MV-4-11 (cell line): ENCODE measurements around the gene XPR1.

ENCODE experiments used
- DNase-seq: peaks from one replicate; lab custom pipeline; 2025; lab: John Stamatoyannopoulos, UW

The XPR1 gene

GRCh38 chr1:180892272-180892671 is 260.4 kb downstream of the XPR1 start:
- DNase-seq: no peak

GRCh38 chr1:180892675-180893074 is 260.9 kb downstream of the XPR1 start:
- no peak for DNase-seq

DNA sequence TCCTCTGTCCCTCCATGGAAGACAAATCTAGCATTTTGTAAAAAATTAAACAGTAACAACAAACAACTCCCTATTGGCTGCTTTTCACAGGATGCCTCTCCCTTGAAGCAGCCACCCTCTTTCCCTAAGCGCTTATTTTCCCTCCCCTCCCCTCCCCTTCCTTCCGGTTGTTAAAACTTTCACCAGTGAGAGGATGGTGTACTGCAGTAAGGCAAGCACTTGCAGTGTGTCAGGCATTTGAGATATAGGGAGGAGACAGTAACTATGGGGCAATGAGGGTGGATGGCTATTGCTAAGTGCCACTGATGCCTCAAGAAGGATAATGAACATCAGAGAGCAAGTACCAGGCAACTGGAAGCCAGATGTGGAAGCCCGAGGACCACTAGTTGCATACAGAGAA is 261.8 kb downstream of the XPR1 start:
- no peak for DNase-seq

DNA sequence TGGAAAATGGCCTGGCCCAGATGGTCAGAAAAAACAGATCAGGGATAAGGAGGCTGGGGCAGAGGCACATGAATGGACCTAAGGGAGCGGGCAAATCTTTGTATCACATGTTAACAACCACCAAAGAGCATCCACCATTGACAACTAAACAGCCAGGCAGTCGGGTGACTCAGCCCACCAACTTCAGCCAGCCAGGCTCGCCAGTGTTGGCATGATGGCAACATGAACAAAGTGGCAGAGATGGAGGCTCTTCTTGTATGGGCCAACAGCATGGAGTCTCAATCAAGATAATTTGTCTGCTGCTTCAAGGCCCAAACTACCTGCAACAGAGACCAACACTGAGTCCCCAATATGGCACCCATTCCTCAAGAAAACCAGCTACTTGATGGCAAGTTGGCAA is 264.3 kb downstream of the XPR1 start:
- no peak for DNase-seq

- DNase-seq: no peak
These were observed 266.8 kb downstream of the XPR1 start for GRCh38 chr1:180898441-180899219.

- no peak for DNase-seq
These were observed 267.4 kb downstream of the XPR1 start for GRCh38 chr1:180899262-180899661.

GRCh38 chr1:180901076-180901990 is 269.5 kb downstream of the XPR1 start:
- DNase-seq: no peak

DNA sequence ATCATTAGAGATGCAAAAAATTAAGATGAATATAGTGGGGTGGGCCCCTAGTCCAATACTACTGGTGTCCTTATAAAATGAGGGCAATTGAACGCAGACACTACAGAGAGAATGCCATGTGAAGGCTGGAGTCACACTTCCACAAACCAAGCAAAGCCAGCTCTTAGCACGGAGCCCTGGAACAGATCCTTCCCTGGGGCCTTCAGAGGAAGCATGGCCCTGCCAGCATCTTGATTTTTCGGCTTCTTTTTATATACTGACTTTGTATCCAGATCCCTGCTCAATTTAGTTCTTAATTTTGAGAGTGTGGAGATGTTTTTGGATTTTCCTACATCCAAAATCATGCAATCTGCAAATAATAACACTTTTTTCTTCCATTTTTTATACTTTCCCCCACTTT is 270.7 kb downstream of the XPR1 start:
- no peak for DNase-seq

DNA sequence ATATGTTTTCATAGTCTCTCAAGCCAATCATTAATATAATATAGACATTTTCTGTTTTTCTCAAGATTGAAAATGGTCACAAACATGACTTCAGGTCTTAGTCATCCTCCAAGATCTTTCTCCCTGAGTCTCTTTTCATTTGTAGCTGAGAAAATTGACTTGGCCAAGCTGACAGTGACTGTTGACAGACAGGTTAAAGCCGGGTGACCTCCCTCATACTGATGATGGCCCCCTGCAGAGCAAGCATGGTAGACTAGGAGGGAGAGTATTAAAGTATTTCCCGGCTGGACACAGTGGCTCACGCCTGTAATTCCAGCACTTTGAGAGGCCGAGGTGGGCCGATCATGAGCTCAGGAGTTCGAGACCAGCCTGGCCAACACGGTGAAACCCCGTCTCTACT is 274.1 kb downstream of the XPR1 start:
- DNase-seq: no peak

GRCh38 chr1:180906511-180906910 is 274.7 kb downstream of the XPR1 start:
- DNase-seq: no peak

- DNase-seq: no peak
These were observed 275.7 kb downstream of the XPR1 start for GRCh38 chr1:180907313-180908055.

GRCh38 chr1:180908074-180908765 is 276.4 kb downstream of the XPR1 start:
- no peak for DNase-seq

- no peak for DNase-seq
These were observed 277.2 kb downstream of the XPR1 start for GRCh38 chr1:180909005-180909414.

GRCh38 chr1:180909462-180909976 is 277.7 kb downstream of the XPR1 start:
- no peak for DNase-seq

DNA sequence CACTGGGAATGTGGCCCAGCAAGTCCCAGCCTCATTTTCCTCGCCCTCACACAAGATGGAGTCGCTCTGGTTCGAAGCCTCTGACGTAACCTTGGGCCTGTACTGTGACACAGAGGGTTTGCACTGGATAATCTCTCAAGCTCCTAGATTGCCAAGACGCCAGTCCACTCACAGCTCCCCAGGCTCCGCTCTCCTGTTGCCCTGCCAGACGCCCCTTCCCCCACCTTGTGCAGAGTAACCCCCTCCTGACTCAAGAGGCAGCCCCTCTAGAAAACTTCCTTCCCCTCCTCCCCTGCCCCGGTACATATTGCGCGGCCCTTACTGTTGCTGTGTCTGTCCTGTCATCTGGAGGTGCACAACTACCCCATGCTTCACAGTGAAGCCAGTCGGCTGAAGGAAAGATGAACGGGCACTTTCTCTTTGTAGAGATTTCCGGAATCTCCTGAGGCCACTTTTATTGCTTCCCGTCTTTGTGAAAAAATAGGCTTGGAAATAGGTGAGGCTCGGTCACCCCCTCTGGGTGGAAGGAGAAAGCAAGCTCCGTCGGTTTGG is 279.9 kb downstream of the XPR1 start:
- no peak for DNase-seq

DNA sequence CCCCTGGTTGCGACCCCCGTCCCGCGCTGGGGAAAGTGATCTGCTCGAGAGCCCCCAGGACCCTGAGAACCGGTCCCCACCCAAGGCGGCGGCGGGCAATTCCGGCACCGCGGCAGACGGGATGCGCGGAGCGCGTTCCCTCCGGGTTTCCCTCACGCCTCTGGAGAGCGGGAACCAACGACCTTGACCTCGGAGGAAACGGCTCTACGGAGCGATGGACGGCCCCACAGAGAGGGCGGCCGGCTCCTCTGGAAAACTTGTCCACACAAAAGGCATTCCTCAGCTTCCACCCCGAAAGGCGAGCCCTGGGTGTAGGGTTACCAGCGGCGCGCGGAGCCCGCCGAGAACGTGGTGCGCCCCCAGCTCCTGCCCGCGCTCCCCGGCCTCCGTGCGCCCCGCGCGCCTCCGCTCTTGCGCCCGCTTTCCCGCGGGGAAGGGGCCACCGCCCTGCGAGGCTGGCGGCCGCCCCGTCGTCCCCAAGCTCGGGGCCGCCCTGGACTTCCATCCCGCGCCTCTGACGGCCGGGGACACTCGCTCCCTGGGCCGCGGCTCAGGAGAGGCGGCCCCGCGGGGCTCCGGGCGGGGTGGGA is 280.5 kb downstream of the XPR1 start:
- no peak for DNase-seq

DNA sequence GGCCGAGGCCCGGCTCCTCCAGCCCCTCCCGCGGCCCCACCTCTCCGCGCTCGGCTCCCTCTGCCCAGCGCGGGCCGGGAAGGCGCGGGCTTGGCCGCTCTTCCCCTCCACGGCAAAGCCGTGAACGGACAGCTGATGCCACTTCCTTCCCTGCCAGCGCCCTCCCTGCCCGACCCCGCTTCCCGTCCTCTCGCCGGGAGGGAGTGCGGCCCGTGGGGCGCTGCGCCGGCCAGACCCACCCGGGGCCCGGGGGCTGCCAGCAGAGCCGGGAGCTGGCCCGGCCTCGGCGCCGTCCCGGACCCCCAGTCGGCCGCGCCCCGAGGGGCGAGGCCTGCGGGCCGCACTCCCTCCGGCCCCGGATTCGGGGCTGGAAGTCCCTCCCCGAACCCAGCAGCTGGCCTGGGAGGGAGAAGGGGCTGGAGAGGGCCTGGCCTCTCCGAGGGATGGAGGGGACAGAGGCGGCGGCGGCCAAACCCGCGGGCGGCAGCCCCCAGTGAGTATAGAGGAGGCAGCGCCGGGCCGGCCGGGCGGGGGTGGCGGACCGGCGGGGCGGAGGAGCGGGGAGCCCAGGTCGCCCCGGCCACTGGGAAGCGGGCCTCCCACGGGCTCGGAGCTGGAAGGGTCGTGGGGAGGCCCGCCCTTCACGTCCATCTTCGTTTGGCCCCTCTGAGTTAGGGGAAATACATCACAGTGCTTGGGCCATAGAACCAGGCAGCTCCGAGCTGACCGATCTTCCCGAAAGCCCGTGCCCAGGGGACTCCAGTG is 281.2 kb downstream of the XPR1 start, which contains the start of gene KIAA1614:
Gene KIAA1614, plus strand, starts transcription at position 97 of the 765 bp plus-strand sequence. Its CDS starts 347 bp downstream, at position 444.
- no peak for DNase-seq

GRCh38 chr1:180915426-180915965 is 283.7 kb downstream of the XPR1 start:
- DNase-seq: no peak

DNA sequence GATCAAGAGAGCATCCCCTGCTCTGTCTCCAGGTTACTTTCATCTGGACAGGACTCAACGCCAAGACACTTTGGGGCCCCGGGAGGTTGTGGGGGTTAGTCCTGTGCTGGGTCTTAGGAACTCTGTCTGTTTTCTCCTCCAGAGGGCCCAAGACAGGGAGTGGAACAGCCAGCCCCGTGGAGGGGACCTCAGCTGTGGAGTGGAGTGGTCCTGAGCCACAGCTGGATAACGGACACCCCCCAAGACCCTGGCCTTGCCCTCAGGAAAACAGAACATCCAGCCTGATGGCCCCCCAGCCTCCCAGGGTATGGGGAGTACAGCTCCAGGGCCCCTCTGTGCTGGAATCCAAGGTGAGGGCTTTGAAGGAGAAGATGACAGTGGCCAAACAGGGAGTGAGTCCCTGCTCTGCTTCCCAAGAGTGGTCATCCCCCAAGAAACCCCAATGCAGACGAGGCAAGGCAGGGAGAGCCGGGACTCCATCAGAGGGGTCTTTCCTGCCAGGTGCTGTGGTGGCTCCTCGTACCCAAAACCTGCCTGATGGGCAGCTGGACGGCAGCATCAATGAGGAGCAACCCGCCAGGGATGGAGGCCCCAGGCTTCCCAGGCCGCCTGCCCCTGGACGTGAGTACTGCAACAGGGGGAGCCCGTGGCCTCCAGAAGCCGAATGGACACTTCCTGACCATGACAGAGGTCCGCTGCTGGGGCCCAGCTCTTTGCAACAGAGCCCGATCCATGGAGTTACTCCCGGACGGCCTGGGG is 284.4 kb downstream of the XPR1 start:
- no peak for DNase-seq
